Trophoblast cell (in vitro differentiated cells and primary cell): ENCODE data around the gene HNF1B.

Source experiments
- DNase-seq, 2 donors: peaks; one replicate each; pipeline ENCODE4 v3.0.0-alpha.2; 2016
- H2AFZ ChIP-seq: 2 replicates; pipeline ENCODE4 v1.6.1; 2013; ENCODE audit warnings: low read length, moderate library complexity, mild to moderate bottlenecking; ENCODE audit not compliant: insufficient read depth, poor library complexity
- H2AK5ac ChIP-seq: 2 replicates; pipeline ENCODE4 v1.6.1; 2013; ENCODE audit warnings: mild to moderate bottlenecking, low read length
- H2BK120ac ChIP-seq: 2 replicates; pipeline ENCODE4 v1.6.1; 2013; ENCODE audit warnings: low read length, mild to moderate bottlenecking, moderate library complexity; ENCODE audit not compliant: insufficient read depth, poor library complexity
- H2BK12ac ChIP-seq: 2 replicates; pipeline ENCODE4 v1.6.1; 2013; ENCODE audit warnings: mild to moderate bottlenecking, low read length, moderate library complexity
- H2BK5ac ChIP-seq: 2 replicates; pipeline ENCODE4 v1.6.1; 2013; ENCODE audit warnings: low read length, low read depth, moderate library complexity, mild to moderate bottlenecking; ENCODE audit not compliant: poor library complexity
- H3K14ac ChIP-seq: 2 replicates; pipeline ENCODE4 v1.6.1; 2013; ENCODE audit warnings: mild to moderate bottlenecking, low read length
- H3K18ac ChIP-seq: 2 replicates; pipeline ENCODE4 v1.6.1; 2013; ENCODE audit warnings: mild to moderate bottlenecking, low read length
- H3K23ac ChIP-seq: 2 replicates; pipeline ENCODE4 v1.6.1; 2013; ENCODE audit warnings: low read length
- H3K27ac ChIP-seq: 2 replicates; pipeline ENCODE4 v1.5.1; 2013; ENCODE audit warnings: low read depth, mild to moderate bottlenecking, inconsistent platforms, low read length, moderate library complexity
- H3K27me3 ChIP-seq: 2 replicates; pipeline ENCODE4 v1.6.1; 2013; ENCODE audit warnings: inconsistent platforms, mild to moderate bottlenecking, low read length, moderate library complexity; ENCODE audit not compliant: insufficient read depth
- H3K36me3 ChIP-seq, 2 experiments: 1 replicate in 1 of 2; 2 replicates in 1 of 2; pipeline ENCODE4 v1.6.1; 2013; ENCODE audit warnings: low read length in 2 of 2, mild to moderate bottlenecking in 2 of 2, moderate library complexity in 1 of 2; ENCODE audit not compliant: insufficient read depth in 2 of 2, control insufficient read depth in 1 of 2
- H3K4ac ChIP-seq: 2 replicates; pipeline ENCODE4 v1.6.1; 2013; ENCODE audit warnings: low read depth, mild to moderate bottlenecking, low read length, moderate library complexity
- H3K4me1 ChIP-seq, 2 experiments: 1 replicate in 1 of 2; 2 replicates in 1 of 2; pipeline ENCODE4 v1.6.1; 2013; ENCODE audit warnings: low read length in 2 of 2, mild to moderate bottlenecking in 2 of 2, moderate library complexity in 1 of 2; ENCODE audit not compliant: insufficient read depth in 2 of 2, control insufficient read depth in 1 of 2
- H3K4me2 ChIP-seq: 2 replicates; pipeline ENCODE4 v1.6.1; 2013; ENCODE audit warnings: inconsistent platforms, mild to moderate bottlenecking, low read length, moderate library complexity
- H3K4me3 ChIP-seq: 2 replicates; pipeline ENCODE4 v1.5.1; 2013; ENCODE audit warnings: mild to moderate bottlenecking, low read depth, low read length, inconsistent platforms
- H3K79me1 ChIP-seq: one replicate; pipeline ENCODE4 v1.6.1; 2013; ENCODE audit warnings: low read length
- H3K79me2 ChIP-seq: 2 replicates; pipeline ENCODE4 v1.6.1; 2013; ENCODE audit warnings: low read length, mild to moderate bottlenecking; ENCODE audit not compliant: control insufficient read depth, insufficient read depth, poor library complexity
- H3K9ac ChIP-seq: 2 replicates; pipeline ENCODE4 v1.6.1; 2013; ENCODE audit warnings: mild to moderate bottlenecking, low read length
- H3K9me3 ChIP-seq: 2 replicates; pipeline ENCODE4 v1.6.1; 2013; ENCODE audit warnings: low read depth, mild to moderate bottlenecking, control low read depth, inconsistent platforms, low read length; ENCODE audit not compliant: insufficient read depth
- H4K12ac ChIP-seq: 2 replicates; pipeline ENCODE4 v1.6.1; 2013; ENCODE audit warnings: low read depth, mild to moderate bottlenecking, low read length, moderate library complexity
- H4K8ac ChIP-seq: 2 replicates; pipeline ENCODE4 v1.6.1; 2013; ENCODE audit warnings: low read depth, mild to moderate bottlenecking, low read length, moderate library complexity
- H4K91ac ChIP-seq: one replicate; pipeline ENCODE4 v1.6.1; 2013; ENCODE audit warnings: low read depth, mild to moderate bottlenecking, low read length, moderate library complexity
- WGBS: extraction: QIAGEN DNeasy Blood & Tissue Kit; methylation state at CpG from one replicate; pipeline ENCODE4 v1.1.7; 2013; ENCODE audit warnings: missing lambda C conversion rate; ENCODE audit not compliant: insufficient read length, insufficient coverage; ENCODE audit errors: extremely low coverage; 5-methylcytosine and 5-hydroxymethylcytosine counted together

The HNF1B gene

DNA sequence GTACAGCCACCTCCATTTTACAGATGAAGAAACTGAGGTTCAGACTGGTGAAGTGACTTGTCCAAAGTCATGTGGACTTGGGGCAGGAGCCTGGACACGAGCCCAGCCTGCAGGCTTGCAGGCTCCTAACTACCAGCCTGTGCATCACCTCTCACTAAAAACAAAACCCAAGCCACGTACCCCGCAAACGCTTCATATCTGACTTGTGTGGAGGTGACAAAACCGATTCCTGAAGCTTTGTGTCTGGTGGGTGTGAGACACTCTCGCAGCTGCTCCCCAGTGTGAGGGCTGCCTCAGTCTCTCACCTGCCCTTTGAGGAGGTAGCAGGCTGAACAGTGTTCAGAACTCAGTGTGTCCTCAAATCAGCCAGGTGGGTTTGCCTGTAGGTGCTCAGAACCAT lies 8.4 kb downstream of the HNF1B start:
- no peak overlapping the region for H4K91ac ChIP-seq
- H3K4me3 ChIP-seq: no peak overlapping the region
- H3K4me1 ChIP-seq: no peaks in the 10 kb centered on the region
- no peak overlapping the region for H3K4me2 ChIP-seq
- H4K8ac ChIP-seq: no peak overlapping the region
- no peak overlapping the region for H4K12ac ChIP-seq
- no peak for DNase-seq
- no peak overlapping the region for H2BK5ac ChIP-seq
- H3K23ac ChIP-seq: no peak overlapping the region
- H3K14ac ChIP-seq: no peak overlapping the region
- H2BK120ac ChIP-seq: no peak overlapping the region
- no peaks in the 10 kb centered on the region for H3K36me3 ChIP-seq
- H3K79me2 ChIP-seq: no peaks in the 10 kb centered on the region
- H3K9me3 ChIP-seq: no peaks in the 10 kb centered on the region
- no peak overlapping the region for H3K18ac ChIP-seq
- no CpG with 5 or more reads among the region's 6 CpGs for WGBS
- H3K9ac ChIP-seq: no peak overlapping the region
- no peak overlapping the region for H2BK12ac ChIP-seq
- H3K27ac ChIP-seq: no peak overlapping the region
- H2AK5ac ChIP-seq: no peak overlapping the region
- H3K4ac ChIP-seq: no peak overlapping the region
- H3K79me1 ChIP-seq: no peaks in the 10 kb centered on the region
- H2AFZ ChIP-seq: no peak overlapping the region
- H3K27me3 ChIP-seq: peaks cover 10% of the 10 kb centered on the region

DNA sequence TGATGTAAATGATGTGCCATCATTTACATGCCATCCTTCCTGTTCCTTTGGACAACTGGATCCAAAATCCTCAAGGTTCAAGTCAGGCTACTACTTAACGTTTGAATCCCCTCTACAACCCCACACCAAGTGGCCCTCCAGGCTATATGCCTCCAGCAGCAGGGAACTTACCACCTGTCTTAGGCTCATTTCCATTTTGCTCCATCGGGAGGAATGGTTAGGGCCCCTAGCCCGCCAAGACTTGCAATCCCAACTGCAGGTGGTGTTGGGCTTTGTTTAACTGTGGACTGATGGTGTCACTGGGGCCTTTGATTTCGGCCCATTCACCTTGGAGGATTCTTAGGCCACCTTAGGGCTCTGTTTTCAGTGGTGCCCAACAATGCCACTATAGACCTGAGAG lies 9.7 kb downstream of the HNF1B start:
- Histone ChIP-seq H3K79me2 (no peaks in the 10 kb centered on the region), H3K9ac (no peak overlapping the region), H3K79me1 (no peaks in the 10 kb centered on the region), H4K8ac (no peak overlapping the region), H3K4me3 (no peak overlapping the region), H3K27me3 (peaks cover 9% of the 10 kb centered on the region), H4K91ac (no peak overlapping the region), H3K4ac (no peak overlapping the region), H4K12ac (no peak overlapping the region), H2AK5ac (no peak overlapping the region), H3K4me1 (no peaks in the 10 kb centered on the region), H2BK120ac (no peak overlapping the region), H3K9me3 (no peaks in the 10 kb centered on the region), H3K4me2 (no peak overlapping the region), H3K27ac (no peak overlapping the region), H2BK12ac (no peak overlapping the region), H2BK5ac (no peak overlapping the region), H3K18ac (no peak overlapping the region), H3K14ac (no peak overlapping the region), H2AFZ (no peak overlapping the region), H3K36me3 (no peaks in the 10 kb centered on the region), H3K23ac (no peak overlapping the region)
- WGBS: no CpG with 5 or more reads among the region's 4 CpGs
- DNase-seq: no peak

DNA sequence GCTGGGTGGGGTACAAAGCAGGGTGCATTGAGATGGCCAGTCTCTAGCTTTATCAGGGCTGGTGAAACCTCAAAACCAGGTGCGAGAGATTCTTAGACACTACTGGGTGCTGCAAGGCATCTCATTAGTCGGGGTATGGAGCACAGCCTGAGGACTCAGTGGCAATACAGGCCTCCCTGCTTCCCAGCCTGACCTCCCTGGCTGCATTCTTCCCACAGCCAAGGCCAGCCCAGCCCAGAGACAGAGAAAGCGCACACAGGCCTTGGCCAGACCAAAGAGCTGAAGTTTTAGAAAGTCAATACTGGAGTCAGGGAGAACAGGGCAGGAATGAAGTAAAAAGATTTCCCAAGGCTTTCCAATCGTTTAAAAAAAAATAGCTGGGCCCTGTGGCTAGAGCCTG lies 12.5 kb downstream of the HNF1B start:
- no peak overlapping the region for H3K4me3 ChIP-seq
- no peak overlapping the region for H2BK5ac ChIP-seq
- H3K14ac ChIP-seq: no peak overlapping the region
- H4K91ac ChIP-seq: no peak overlapping the region
- peak in 1 of 2 donors; percentile 44 for DNase-seq
- H3K9me3 ChIP-seq: no peaks in the 10 kb centered on the region
- no peaks in the 10 kb centered on the region for H3K36me3 ChIP-seq
- no peaks in the 10 kb centered on the region for H3K79me2 ChIP-seq
- no peak overlapping the region for H2BK12ac ChIP-seq
- H2BK120ac ChIP-seq: no peak overlapping the region
- no peak overlapping the region for H4K12ac ChIP-seq
- H3K4me2 ChIP-seq: no peak overlapping the region
- WGBS: no CpG with 5 or more reads among the region's 4 CpGs
- H3K27me3 ChIP-seq: no peaks in the 10 kb centered on the region
- H3K4ac ChIP-seq: no peak overlapping the region
- no peak overlapping the region for H4K8ac ChIP-seq
- H3K18ac ChIP-seq: no peak overlapping the region
- H3K79me1 ChIP-seq: no peaks in the 10 kb centered on the region
- H3K23ac ChIP-seq: no peak overlapping the region
- no peak overlapping the region for H2AFZ ChIP-seq
- no peak overlapping the region for H3K9ac ChIP-seq
- H3K4me1 ChIP-seq: no peaks in the 10 kb centered on the region
- H2AK5ac ChIP-seq: no peak overlapping the region
- H3K27ac ChIP-seq: no peak overlapping the region

DNA sequence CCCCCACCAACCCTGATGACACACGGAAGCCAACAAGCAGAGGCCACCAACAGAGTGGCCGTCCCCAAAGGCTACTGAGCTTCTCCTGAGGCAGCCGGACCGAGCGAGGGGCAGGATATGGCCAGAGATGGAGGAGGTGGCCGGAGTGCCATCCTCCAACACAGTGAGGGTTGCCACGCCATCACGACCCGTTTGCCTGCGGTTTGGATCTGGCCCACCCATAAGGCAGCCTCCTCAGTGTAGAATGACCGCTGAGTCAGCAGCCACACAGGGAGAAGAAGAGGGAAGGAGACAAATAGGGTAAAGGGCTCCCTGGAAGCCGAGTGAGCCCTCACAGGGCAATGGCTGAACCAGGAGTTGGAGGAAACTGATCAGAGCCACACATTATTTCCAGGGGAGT lies 13.8 kb downstream of the HNF1B start:
- Histone ChIP-seq H2BK12ac (no peak overlapping the region), H3K9me3 (no peaks in the 10 kb centered on the region), H3K4me1 (no peaks in the 10 kb centered on the region), H3K14ac (no peak overlapping the region), H3K23ac (no peak overlapping the region), H2AFZ (no peak overlapping the region), H4K12ac (no peak overlapping the region), H2BK120ac (no peak overlapping the region), H3K9ac (no peak overlapping the region), H4K91ac (no peak overlapping the region), H3K4me3 (no peak overlapping the region), H2AK5ac (no peak overlapping the region), H3K79me2 (no peaks in the 10 kb centered on the region), H3K4ac (no peak overlapping the region), H3K36me3 (no peaks in the 10 kb centered on the region), H3K27me3 (no peaks in the 10 kb centered on the region), H4K8ac (no peak overlapping the region), H2BK5ac (no peak overlapping the region), H3K4me2 (no peak overlapping the region), H3K18ac (no peak overlapping the region), H3K27ac (no peak overlapping the region), H3K79me1 (no peaks in the 10 kb centered on the region)
- no CpG with 5 or more reads among the region's 12 CpGs for WGBS
- DNase-seq: no peak
